ENCODE data around the gene METRNL. TPM values are rescaled to one million over a fixed set of nuclear protein-coding genes. Genes with fewer than 3 reads are reported as not detected.

The METRNL gene
- total RNA-seq, 1 donor, result 140 TPM

DNA sequence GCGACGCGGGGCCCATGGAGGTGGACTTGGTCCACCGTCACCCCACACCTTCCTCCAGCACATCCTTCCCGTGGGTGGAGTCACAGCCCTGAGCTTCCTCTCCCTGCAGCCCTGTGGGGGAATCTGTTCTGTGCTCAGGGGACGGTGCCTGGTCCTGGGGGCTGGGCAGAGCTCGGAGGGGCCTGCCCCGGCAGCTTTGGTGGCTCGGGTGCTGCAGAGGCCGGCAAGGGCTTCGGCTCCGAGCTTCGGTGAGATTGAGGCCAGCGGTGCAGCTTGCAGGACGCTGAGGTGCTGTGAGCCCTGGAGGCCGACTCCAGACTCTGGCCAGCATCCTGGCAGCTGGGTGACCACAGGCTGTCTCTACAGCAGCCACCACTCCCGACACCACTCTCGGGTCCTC, 36.4 kb downstream of the METRNL start:
- no peak overlapping the region for H3K4me3 ChIP-seq (ENCODE audit: insufficient read depth, low read length)
- H3K27ac ChIP-seq (ENCODE audit: low read depth, low read length), result no peak overlapping the region
- H3K9me3 ChIP-seq (ENCODE audit: low read depth, low read length), result no peaks in the 10 kb centered on the region
- H3K4me2 ChIP-seq (ENCODE audit: insufficient read depth, low read length), result no peak overlapping the region
- H4K20me1 ChIP-seq (ENCODE audit: insufficient read depth, low read length), result no peaks in the 10 kb centered on the region
- H2AFZ ChIP-seq (ENCODE audit: low read length), result no peak overlapping the region
- peak; percentile 79 for DNase-seq (ENCODE audit: insufficient read length, low spot score, missing footprints)
- TF ChIP-seq, protein P1, sequence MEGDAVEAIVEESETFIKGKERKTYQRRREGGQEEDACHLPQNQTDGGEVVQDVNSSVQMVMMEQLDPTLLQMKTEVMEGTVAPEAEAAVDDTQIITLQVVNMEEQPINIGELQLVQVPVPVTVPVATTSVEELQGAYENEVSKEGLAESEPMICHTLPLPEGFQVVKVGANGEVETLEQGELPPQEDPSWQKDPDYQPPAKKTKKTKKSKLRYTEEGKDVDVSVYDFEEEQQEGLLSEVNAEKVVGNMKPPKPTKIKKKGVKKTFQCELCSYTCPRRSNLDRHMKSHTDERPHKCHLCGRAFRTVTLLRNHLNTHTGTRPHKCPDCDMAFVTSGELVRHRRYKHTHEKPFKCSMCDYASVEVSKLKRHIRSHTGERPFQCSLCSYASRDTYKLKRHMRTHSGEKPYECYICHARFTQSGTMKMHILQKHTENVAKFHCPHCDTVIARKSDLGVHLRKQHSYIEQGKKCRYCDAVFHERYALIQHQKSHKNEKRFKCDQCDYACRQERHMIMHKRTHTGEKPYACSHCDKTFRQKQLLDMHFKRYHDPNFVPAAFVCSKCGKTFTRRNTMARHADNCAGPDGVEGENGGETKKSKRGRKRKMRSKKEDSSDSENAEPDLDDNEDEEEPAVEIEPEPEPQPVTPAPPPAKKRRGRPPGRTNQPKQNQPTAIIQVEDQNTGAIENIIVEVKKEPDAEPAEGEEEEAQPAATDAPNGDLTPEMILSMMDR (IDR thresholded peaks at IDR 0.05; ENCODE audit: extremely low read depth, low read depth, low read length), result no peak
- H3K36me3 ChIP-seq (ENCODE audit: insufficient read depth, low read length), result no peaks in the 10 kb centered on the region
- H3K4me1 ChIP-seq (ENCODE audit: insufficient read depth, low read length), result peaks cover 5% of the 10 kb centered on the region
- H3K27me3 ChIP-seq (ENCODE audit: insufficient read depth, low read length), result no peaks in the 10 kb centered on the region
- H3K79me2 ChIP-seq (ENCODE audit: insufficient read depth, low read length), result no peaks in the 10 kb centered on the region

DNA sequence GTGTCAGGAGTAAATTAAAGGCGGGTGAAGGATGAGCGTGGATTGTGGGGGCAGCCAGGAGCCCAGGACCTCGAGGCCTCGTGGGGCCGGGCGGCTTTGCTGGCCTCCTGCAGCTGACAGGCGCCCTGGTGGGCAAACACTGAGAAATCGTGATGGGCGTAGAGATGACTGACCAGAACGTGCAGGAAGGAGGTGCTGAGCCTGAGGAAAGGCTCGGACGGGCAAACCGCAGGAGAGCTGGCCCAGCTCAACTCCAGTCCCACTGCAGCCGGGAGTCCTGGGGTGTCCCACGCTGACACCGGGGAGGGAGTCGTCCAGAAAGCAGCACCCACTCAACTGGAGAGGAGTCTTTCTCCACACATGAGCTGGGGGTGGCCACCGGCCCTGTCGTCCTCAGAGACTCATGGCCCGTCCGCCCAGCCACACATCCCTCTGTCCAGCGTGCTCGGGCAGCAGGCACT, 36.9 kb downstream of the METRNL start:
- Histone ChIP-seq H3K4me2 (ENCODE audit: insufficient read depth, low read length) (no peak overlapping the region), H3K4me1 (ENCODE audit: insufficient read depth, low read length) (peaks cover under 1% of the 10 kb centered on the region), H3K9me3 (ENCODE audit: low read depth, low read length) (no peaks in the 10 kb centered on the region), H3K27ac (ENCODE audit: low read depth, low read length) (no peak overlapping the region), H3K27me3 (ENCODE audit: insufficient read depth, low read length) (no peaks in the 10 kb centered on the region), H3K4me3 (ENCODE audit: insufficient read depth, low read length) (no peak overlapping the region), H3K79me2 (ENCODE audit: insufficient read depth, low read length) (no peaks in the 10 kb centered on the region), H4K20me1 (ENCODE audit: insufficient read depth, low read length) (no peaks in the 10 kb centered on the region), H2AFZ (ENCODE audit: low read length) (no peak overlapping the region), H3K36me3 (ENCODE audit: insufficient read depth, low read length) (no peaks in the 10 kb centered on the region)
- TF ChIP-seq, protein P1 (IDR thresholded peaks at IDR 0.05; ENCODE audit: extremely low read depth, low read depth, low read length), result no peak
- peak; percentile 79 for DNase-seq (ENCODE audit: insufficient read length, low spot score, missing footprints)

DNA sequence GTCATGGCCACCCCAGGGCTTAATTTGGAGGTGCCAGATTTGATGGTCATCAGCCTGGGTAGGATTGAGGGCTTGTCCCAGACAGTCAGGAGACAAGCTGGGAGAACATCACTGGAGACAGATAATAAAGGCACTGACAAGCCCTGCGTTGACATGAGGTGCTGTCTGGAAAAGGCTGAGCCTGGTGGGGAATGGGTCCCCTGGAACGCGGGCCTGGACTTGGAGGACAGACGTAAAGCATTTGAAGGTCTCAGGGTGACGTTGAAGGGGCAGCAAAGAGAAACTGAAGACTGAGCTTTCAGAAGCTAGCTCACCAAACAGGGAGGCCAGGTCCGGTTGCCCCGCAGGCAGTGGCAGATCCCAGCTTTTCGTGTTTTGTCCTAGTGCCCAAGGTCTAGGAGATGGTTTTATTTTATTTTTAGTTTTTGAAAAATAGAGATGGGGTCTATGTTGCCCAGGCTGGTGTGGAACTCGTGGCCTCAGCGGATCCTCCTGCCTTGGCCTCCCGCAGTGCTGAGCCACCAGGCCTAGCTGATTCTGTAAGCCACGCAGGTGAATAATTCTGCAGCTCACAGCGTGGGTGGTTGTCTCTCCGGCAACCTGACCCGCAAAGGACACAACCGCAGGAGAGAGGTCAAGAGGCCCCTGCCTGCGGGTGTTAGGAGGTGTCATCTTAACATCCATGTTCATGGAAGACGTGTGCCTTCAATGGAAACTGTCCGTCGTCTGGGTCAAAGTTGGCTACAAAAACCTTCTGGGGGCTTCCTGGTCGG, 37.6 kb downstream of the METRNL start:
- no peak overlapping the region for H2AFZ ChIP-seq (ENCODE audit: low read length)
- H3K4me3 ChIP-seq (ENCODE audit: insufficient read depth, low read length), result no peak overlapping the region
- TF ChIP-seq, protein P1 (IDR thresholded peaks at IDR 0.05; ENCODE audit: extremely low read depth, low read depth, low read length), result no peak
- no peaks in the 10 kb centered on the region for H3K79me2 ChIP-seq (ENCODE audit: insufficient read depth, low read length)
- no peaks in the 10 kb centered on the region for H4K20me1 ChIP-seq (ENCODE audit: insufficient read depth, low read length)
- DNase-seq (ENCODE audit: insufficient read length, low spot score, missing footprints), result peak; percentile 77
- H3K27ac ChIP-seq (ENCODE audit: low read depth, low read length), result no peak overlapping the region
- no peaks in the 10 kb centered on the region for H3K9me3 ChIP-seq (ENCODE audit: low read depth, low read length)
- H3K27me3 ChIP-seq (ENCODE audit: insufficient read depth, low read length), result no peaks in the 10 kb centered on the region
- H3K4me2 ChIP-seq (ENCODE audit: insufficient read depth, low read length), result no peak overlapping the region
- no peaks in the 10 kb centered on the region for H3K4me1 ChIP-seq (ENCODE audit: insufficient read depth, low read length)
- no peaks in the 10 kb centered on the region for H3K36me3 ChIP-seq (ENCODE audit: insufficient read depth, low read length)

DNA sequence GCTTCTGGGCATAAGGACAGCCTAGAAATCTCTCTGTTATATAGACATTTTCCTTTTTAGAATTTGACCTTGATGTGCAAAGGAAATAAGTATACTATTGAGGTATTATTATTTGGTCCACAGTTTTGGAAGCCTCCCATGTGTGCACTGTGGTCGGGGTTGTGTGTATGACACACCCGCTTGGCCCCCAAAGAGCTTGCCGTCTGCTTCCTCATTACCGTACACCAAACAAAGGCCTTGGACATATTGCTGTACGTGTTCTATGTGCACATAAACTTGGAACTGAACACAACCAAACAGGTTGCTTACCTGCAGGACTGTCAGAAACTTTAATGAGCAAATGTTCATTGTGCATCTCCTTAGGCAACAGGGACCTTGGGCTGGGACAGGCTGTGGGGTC, 38.2 kb downstream of the METRNL start:
- Histone ChIP-seq H3K79me2 (ENCODE audit: insufficient read depth, low read length) (no peaks in the 10 kb centered on the region), H3K27ac (ENCODE audit: low read depth, low read length) (no peak overlapping the region), H3K4me2 (ENCODE audit: insufficient read depth, low read length) (no peak overlapping the region), H3K4me1 (ENCODE audit: insufficient read depth, low read length) (no peaks in the 10 kb centered on the region), H3K27me3 (ENCODE audit: insufficient read depth, low read length) (no peaks in the 10 kb centered on the region), H3K36me3 (ENCODE audit: insufficient read depth, low read length) (no peaks in the 10 kb centered on the region), H2AFZ (ENCODE audit: low read length) (no peak overlapping the region), H3K4me3 (ENCODE audit: insufficient read depth, low read length) (no peak overlapping the region), H4K20me1 (ENCODE audit: insufficient read depth, low read length) (no peaks in the 10 kb centered on the region), H3K9me3 (ENCODE audit: low read depth, low read length) (no peaks in the 10 kb centered on the region)
- DNase-seq (ENCODE audit: insufficient read length, low spot score, missing footprints), result no peak
- TF ChIP-seq, protein P1 (IDR thresholded peaks at IDR 0.05; ENCODE audit: extremely low read depth, low read depth, low read length), result no peak

All from osteoblast (primary cell).